Right lobe of liver (tissue), 6 donors: ENCODE measurements around the gene IDI1. TPM values are rescaled to one million over a fixed set of nuclear protein-coding genes. Genes with fewer than 3 reads are reported as not detected.

Experiments used
- ATAC-seq, 4 donors: fragments of 200-7000 bp; cut with Tn5 transposase; one replicate each; pipeline ENCODE4 v1.9.1; 2020; ENCODE audit warnings: mild to moderate bottlenecking in 4 of 4, moderate library complexity in 4 of 4
- DNase-seq, 3 donors: peaks; one replicate each; pipeline ENCODE4 v3.0.0-alpha.2; 2020
- H3K27ac ChIP-seq, 3 donors: fragments of 200-600 bp; one replicate each; pipeline ENCODE4 v1.8.0; 2022
- H3K27me3 ChIP-seq, 2 donors: fragments of 200-600 bp; one replicate each; pipeline ENCODE4 v1.8.0; 2022
- H3K36me3 ChIP-seq, 4 donors: fragments of 200-600 bp; sonication (generic) in 1 of 4; one replicate each; pipeline versions ENCODE4 v1.5.1 to v1.8.0; 2017 to 2022; ENCODE audit warnings: control low read depth in 1 of 4
- H3K4me1 ChIP-seq, 4 donors: fragments of 200-600 bp; sonication (generic) in 1 of 4; one replicate each; pipeline versions ENCODE4 v1.5.1 to v1.8.0; 2017 to 2022; ENCODE audit warnings: control low read depth in 1 of 4
- H3K4me3 ChIP-seq, 3 donors: fragments of 200-600 bp; one replicate each; pipeline ENCODE4 v1.8.0; 2022
- H3K9me3 ChIP-seq, 4 donors: fragments of 200-600 bp; sonication (generic) in 1 of 4; one replicate each; pipeline versions ENCODE4 v1.5.1 to v1.8.0; 2017 to 2022; ENCODE audit warnings: control low read depth in 1 of 4
- CTCF ChIP-seq, 4 donors: fragments of 200-600 bp in 3 of 4; fragments of 450-650 bp in 1 of 4; IDR thresholded peaks; one replicate each; pipeline versions ENCODE4 v1.5.1 to v1.8.0; 2016 to 2022; ENCODE audit warnings: antibody characterized with exemption in 4 of 4, mild to moderate bottlenecking in 2 of 4
- POLR2A ChIP-seq: fragments of 450-650 bp; IDR thresholded peaks from one replicate; pipeline ENCODE4 v1.6.1; 2017; ENCODE audit warnings: antibody characterized with exemption, mild to moderate bottlenecking
- WGBS: methylation state at CpG from one replicate; pipeline ENCODE4 v1.1.6; 2018; ENCODE audit warnings: low coverage, low lambda C conversion rate; ENCODE audit not compliant: insufficient coverage; ENCODE audit errors: missing lambda C conversion rate; 5-methylcytosine and 5-hydroxymethylcytosine counted together
- intact Hi-C, 2 donors: fragments of 100-400 bp; cut with DNase I; formaldehyde crosslinking; loops; one replicate each; pipeline versions ENCODE4 v1.11.2 to v1.14.1; 2022
- total RNA-seq, 6 experiments: library from RNA; depleted of rRNA in 2 of 6; stranded (reverse); fragments of >200 nt in 2 of 6; fragmentation: NEBNext Ultra II Directional in 3 of 6; extraction: Animal tissue kit (Norgen Biotek cat#: 25700) in 3 of 6; gene quantifications; one replicate each; pipeline versions ENCODE4 v1.1.0 to v1.2.4, GENCODE V29; 2016 to 2023
- donor health status: DM: no; HTN: yes; CAD: no.
- donor health status: DM: no; HTN: no; CAD: no.
- donor health status: DM: no; HTN: no; CAD: no.
- donor health status: DM: no; HTN: yes; CAD: no.
- donor health status: DM: no; HTN: yes; CAD: no.

The IDI1 gene
- total RNA-seq, 6 experiments from 2014 or later, result 14.7 to 79.7 (median 28.4) TPM

- DNase-seq, result no peak
- intact Hi-C loops, result no loop called here
- no peak for TF ChIP-seq CTCF (IDR thresholded peaks at IDR 0.05)
- TF ChIP-seq POLR2A, result no peak
Observed at GRCh38 chr10:994836-995558, 53.9 kb downstream of the IDI1 start.

GRCh38 chr10:992871-993270 lies 56.0 kb downstream of the IDI1 start:
- ATAC-seq (peak in 1 of 4 donors; percentile 36), DNase-seq (no peak)
- TF ChIP-seq CTCF (IDR thresholded peaks at IDR 0.05), result no peak
- TF ChIP-seq POLR2A, result no peak
- Histone ChIP-seq H3K4me1 (peaks cover 0 to 17% (median 5%) of the 10 kb centered on the region in 4 donors), H3K27ac (peak overlapping the region in 1 of 3 donors; percentile 38), H3K36me3 (peaks cover 0 to 46% (median 25%) of the 10 kb centered on the region in 4 donors), H3K4me3 (no peak overlapping the region), H3K27me3 (no peaks in the 10 kb centered on the region), H3K9me3 (no peaks in the 10 kb centered on the region)
- intact Hi-C loops, result no loop called here

More at GRCh38 chr10:994836-995558, 53.9 kb downstream of the IDI1 start:
- Histone ChIP-seq H3K4me1 (peaks cover 0 to 5% (median 0%) of the 10 kb centered on the region in 4 donors), H3K27me3 (no peaks in the 10 kb centered on the region), H3K9me3 (no peaks in the 10 kb centered on the region), H3K27ac (no peak overlapping the region), H3K4me3 (no peak overlapping the region), H3K36me3 (peaks cover 0 to 67% (median 40%) of the 10 kb centered on the region in 4 donors)
- WGBS, result 80% methylated on average over 3 of the region's 6 CpGs
- no peak for ATAC-seq

GRCh38 chr10:992467-992866 lies 56.5 kb downstream of the IDI1 start:
- intact Hi-C loops, result no loop called here
- Histone ChIP-seq H3K27ac (peak overlapping the region in 1 of 3 donors; percentile 38), H3K4me1 (peaks cover 0 to 17% (median 5%) of the 10 kb centered on the region in 4 donors), H3K4me3 (no peak overlapping the region), H3K9me3 (no peaks in the 10 kb centered on the region), H3K27me3 (no peaks in the 10 kb centered on the region), H3K36me3 (peaks cover 0 to 42% (median 23%) of the 10 kb centered on the region in 4 donors)
- ATAC-seq (no peak), DNase-seq (no peak)
- 89% methylated on average over 6 of the region's 6 CpGs for WGBS
- no peak for TF ChIP-seq POLR2A
- no peak for TF ChIP-seq CTCF (IDR thresholded peaks at IDR 0.05)

DNA sequence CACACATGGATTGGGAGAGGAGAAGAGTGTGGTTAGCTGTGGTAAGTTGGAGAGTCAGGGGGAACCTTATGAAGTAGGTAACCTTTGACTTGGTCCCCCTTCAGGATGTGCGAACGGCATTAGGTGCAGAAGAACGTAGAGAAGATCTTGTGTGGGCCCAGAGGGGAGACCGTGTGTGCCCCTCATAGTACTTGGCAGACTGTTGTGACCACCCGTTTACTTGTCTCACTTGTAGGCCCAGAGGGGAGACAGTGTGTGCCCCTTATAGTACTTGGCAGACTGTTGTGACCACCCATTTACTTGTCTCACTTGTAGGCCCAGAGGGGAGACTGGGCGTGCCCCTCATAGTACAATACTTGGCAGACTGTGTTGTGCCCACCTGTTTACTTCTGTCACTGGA lies 58.1 kb downstream of the IDI1 start:
- Histone ChIP-seq H3K9me3 (no peaks in the 10 kb centered on the region), H3K27me3 (no peaks in the 10 kb centered on the region), H3K36me3 (peaks cover 0 to 25% (median 8%) of the 10 kb centered on the region in 4 donors), H3K4me3 (no peak overlapping the region), H3K4me1 (peaks cover 0 to 24% (median 5%) of the 10 kb centered on the region in 4 donors), H3K27ac (no peak overlapping the region)
- TF ChIP-seq POLR2A (no peak), CTCF (IDR thresholded peaks at IDR 0.05) (no peak)
- no peak for DNase-seq
- ATAC-seq, result no peak
- intact Hi-C loops, result no loop called here
- WGBS, result 82% methylated on average over 6 of the region's 6 CpGs

Other genes starting within 250 kb of the IDI1 start
- 10 to 100 TPM; 22.4 to 35.9 (median 31.7) TPM for gene LARP4B, start 117.4 kb downstream of the IDI1 start, total RNA-seq
- 10 to 100 TPM in 5 of 6 experiments, 1 to 10 TPM in 1; 6.6 to 18.6 (median 15.4) TPM for gene GTPBP4, start 60.7 kb downstream of the IDI1 start, total RNA-seq
- not detected for gene IDI2, start 23.3 kb downstream of the IDI1 start, total RNA-seq
- gene WDR37, start 7.3 kb upstream of the IDI1 start, total RNA-seq, result 1 to 10 TPM; 5.8 to 9.7 (median 8.3) TPM